Measurements from ENCODE around the gene PTPRN2. TPM values are rescaled to one million over a fixed set of nuclear protein-coding genes. Genes with fewer than 3 reads are reported as not detected.

The PTPRN2 gene
- total RNA-seq, 4 donors from 2014 or later, result 2.0 to 9.5 (median 2.6) TPM

DNA sequence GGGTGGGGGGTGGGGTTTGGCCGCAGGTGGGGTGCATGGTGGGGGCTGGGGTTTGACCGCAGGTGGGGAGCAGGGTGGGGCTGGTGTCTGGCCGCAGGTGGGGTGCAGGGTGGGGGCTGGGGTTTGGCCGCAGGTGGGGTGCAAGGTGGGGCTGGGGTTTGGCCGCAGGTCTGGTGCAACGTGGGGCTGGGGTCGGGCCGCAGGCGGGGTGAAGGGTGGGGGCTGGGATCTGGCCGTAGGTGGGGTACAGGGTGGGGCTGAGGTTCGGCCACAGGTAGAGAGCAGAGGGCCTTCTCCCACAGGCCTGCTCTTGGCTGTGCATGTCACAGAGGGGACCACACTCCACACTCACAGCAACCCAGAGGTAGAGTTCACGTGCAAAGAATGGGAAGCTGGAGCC, 586.6 kb downstream of the PTPRN2 start:
- no peak for DNase-seq (ENCODE audit: low spot score)
- TF ChIP-seq, protein P1, sequence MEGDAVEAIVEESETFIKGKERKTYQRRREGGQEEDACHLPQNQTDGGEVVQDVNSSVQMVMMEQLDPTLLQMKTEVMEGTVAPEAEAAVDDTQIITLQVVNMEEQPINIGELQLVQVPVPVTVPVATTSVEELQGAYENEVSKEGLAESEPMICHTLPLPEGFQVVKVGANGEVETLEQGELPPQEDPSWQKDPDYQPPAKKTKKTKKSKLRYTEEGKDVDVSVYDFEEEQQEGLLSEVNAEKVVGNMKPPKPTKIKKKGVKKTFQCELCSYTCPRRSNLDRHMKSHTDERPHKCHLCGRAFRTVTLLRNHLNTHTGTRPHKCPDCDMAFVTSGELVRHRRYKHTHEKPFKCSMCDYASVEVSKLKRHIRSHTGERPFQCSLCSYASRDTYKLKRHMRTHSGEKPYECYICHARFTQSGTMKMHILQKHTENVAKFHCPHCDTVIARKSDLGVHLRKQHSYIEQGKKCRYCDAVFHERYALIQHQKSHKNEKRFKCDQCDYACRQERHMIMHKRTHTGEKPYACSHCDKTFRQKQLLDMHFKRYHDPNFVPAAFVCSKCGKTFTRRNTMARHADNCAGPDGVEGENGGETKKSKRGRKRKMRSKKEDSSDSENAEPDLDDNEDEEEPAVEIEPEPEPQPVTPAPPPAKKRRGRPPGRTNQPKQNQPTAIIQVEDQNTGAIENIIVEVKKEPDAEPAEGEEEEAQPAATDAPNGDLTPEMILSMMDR (IDR thresholded peaks at IDR 0.05), result no peak
- no peak for ATAC-seq (ENCODE audit: low FRiP score)

DNA sequence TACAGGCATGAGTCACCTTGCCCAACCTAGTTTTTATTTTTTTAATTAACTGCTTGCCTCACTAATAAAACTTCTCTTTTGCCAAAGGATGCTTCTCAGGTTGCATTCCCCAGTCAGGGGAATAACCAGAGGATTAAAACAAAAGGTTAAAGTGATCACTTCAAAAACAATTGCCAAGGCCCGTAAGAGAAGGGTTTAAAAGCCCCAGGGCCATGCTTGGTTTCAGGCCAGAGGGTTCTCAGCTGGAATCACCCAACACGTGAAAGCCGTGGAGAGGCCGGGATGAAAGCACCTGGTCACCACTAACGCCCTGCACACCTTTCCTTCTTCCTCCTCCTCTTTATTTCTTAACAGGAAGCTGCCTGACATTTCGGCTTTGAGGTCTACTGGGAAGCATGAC, 587.5 kb downstream of the PTPRN2 start:
- no peak for ATAC-seq (ENCODE audit: low FRiP score)
- DNase-seq (ENCODE audit: low spot score), result no peak
- TF ChIP-seq, protein P1 (IDR thresholded peaks at IDR 0.05), result no peak

DNA sequence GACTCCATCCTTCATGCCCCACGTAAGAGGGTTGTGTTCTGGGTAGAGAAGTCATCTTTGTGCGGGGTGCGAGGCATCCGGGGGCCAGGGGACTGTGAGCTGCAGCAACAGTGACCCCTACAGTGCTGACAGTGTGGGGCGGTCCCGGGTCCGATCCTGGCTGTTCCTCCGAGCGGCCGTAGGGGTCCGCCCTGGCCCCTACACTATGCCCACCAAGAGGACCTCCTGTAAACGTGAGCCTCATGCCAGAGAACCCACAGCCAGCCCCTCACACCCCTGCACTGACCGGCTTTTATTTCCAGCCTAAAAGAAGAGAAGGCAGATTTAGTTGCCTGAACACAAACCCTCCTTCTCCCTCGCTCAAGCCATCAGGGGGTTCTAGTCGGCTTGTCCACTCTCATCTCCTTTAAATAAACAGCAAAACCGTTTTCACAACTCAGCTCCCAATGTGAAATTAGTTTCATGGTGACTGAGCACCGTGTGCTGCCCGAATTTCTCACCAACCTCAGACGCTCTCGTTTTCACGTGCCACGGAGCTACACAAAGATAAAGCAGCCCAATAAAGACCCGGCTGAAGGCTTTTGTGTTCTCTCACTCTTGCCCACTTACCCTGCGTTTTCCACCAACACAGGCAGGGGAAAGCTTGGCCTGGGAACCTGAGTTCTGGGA, 588.6 kb downstream of the PTPRN2 start:
- ATAC-seq (ENCODE audit: low FRiP score) (no peak), DNase-seq (ENCODE audit: low spot score) (no peak)
- TF ChIP-seq, protein P1 (IDR thresholded peaks at IDR 0.05), result no peak

DNA sequence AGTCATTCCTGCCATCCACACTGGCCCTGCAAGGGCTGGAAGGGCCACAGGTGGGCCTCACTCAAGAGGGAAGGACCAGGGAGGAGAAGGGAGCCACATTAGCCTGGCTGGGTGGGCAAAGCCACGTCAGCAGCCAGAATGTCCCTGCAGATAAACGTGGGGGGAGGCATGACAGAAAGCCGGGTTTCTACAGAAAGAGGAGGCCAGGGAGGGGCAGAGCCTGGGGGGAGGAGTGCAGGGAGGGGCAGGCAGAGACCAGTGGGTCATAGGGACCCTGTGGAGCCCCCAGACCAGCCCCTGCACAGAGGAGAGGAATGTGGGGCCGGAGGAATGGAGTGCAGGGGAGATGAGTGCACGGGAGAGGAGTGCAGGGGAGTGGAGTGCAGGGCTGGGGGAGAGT, 590.2 kb downstream of the PTPRN2 start:
- no peak for DNase-seq (ENCODE audit: low spot score)
- TF ChIP-seq, protein P1 (IDR thresholded peaks at IDR 0.05), result no peak
- no peak for ATAC-seq (ENCODE audit: low FRiP score)

DNA sequence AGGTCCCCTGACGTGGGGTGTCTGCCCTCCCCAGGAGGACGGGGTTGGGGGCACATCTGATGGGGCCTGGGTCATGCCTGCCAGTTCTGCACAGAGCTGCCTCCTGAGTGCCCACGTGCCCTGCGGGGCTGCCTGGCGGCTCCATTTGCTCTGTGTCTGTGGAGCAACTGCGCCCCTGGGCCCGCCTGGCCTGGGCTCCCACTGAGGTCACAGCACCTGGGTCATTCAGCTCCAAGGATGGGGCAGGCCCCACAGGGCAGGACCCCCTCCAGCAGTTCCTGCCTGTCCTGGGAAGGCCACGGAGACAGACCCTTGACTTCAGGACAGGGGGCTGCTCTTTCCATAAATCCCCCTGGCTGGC, 590.6 kb downstream of the PTPRN2 start:
- ATAC-seq (ENCODE audit: low FRiP score) (no peak), DNase-seq (ENCODE audit: low spot score) (no peak)
- TF ChIP-seq, protein P1 (IDR thresholded peaks at IDR 0.05), result no peak

DNA sequence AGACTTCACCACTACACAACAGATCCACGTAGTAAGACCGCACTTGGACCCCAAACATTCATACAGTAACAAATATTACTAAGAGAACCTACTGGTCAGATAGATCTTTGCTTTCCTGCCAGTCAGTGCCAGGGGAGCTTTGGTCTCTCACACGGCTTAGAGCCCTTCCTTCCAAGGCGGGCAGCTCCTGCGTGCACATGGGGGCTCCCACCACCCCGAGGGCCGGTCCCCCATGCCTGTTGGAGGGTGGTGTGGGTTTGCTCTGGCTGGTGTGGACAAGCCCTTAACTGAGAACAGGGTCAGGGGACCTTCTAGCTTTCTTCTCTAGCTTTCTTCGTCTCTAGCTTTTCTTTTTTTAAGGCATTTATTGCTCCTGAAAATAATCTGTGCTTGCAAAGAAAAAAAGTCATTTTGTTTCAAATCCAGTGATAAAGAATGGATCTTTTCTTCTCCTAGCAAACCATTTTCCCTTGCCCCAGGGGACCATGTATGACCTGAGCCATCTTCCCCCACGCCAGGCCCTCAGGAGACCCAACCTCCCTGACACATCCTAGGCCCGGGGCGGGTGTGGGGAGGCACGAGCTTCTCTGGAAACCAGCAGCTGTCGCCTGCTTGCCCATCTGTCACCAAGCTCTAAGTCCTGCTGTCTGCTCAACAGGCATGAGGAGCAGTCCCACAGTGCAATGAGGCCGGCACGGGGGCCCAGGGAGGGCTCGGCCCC, 591.1 kb downstream of the PTPRN2 start:
- no peak for ATAC-seq (ENCODE audit: low FRiP score)
- DNase-seq (ENCODE audit: low spot score), result no peak
- TF ChIP-seq, protein P1 (IDR thresholded peaks at IDR 0.05), result no peak

DNA sequence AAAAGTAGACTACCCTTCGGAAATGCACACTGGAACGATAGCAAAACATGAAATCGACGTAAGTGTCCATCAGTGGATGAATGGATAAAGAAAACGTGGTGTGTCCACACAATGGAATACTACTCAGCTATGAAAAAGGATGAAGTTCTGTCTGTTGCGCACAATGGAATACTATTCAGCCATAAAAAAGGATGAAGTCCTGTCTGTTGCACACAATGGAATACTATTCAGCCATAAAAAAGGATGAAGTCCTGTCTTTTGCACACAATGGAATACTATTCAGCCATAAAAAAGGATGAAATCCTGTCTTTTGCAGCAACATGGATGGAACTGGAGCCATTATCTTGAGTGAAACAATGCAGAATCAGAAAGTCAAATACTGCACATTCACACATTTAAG, 591.8 kb downstream of the PTPRN2 start:
- no peak for DNase-seq (ENCODE audit: low spot score)
- TF ChIP-seq, protein P1 (IDR thresholded peaks at IDR 0.05), result no peak
- no peak for ATAC-seq (ENCODE audit: low FRiP score)

Data from omental fat pad (tissue), 4 donors.